Keratinocyte (primary cell): ENCODE data around the gene MAST1.
"Not testable (repeated sequence)": the region's sequence is repeated elsewhere in the genome, so short reads cannot be mapped to it uniquely, and the experiment has no call there.

ENCODE experiments used
- EZH2 ChIP-seq: IDR thresholded peaks from one replicate; pipeline ENCODE4 v1.6.1; 2012; ENCODE audit warnings: inconsistent platforms, mild to moderate bottlenecking, low read length, moderate library complexity
- TF ChIP-seq, protein P1 (sequence below), 3 experiments: IDR thresholded peaks in 1 of 3; conservative IDR thresholded peaks in 1 of 3; optimal IDR thresholded peaks in 1 of 3; 2 replicates in 2 of 3; 3 replicates in 1 of 3; pipeline versions ENCODE3 to v1.5.1; 2011; ENCODE audit warnings: low read length in 3 of 3, mild to moderate bottlenecking in 3 of 3, moderate library complexity in 2 of 3, control low read depth in 1 of 3, inconsistent platforms in 1 of 3; ENCODE audit not compliant: insufficient read depth in 2 of 3; ENCODE audit errors: extremely low read depth in 1 of 3

DNA sequence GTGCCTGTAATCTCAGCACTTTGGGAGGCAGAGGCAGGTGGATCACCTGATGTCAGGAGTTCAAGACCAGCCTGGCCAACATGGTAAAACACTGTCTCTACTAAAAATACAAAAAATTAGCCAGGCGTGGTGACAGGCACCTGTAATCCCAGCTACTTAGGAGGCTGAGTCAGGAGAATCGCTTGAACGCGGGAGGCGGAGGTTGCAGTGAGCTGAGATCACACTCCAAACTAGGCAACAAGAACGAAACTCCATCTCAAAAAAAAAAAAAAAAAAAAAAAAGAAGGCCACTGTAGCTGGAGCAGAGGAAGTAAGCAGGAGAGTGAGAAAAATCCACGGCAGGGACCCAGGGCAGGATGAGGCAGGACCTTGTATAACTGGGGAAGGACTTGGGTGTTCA, 8.3 kb downstream of the MAST1 start:
- not testable (repeated sequence) for TF ChIP-seq EZH2
- TF ChIP-seq, protein P1, sequence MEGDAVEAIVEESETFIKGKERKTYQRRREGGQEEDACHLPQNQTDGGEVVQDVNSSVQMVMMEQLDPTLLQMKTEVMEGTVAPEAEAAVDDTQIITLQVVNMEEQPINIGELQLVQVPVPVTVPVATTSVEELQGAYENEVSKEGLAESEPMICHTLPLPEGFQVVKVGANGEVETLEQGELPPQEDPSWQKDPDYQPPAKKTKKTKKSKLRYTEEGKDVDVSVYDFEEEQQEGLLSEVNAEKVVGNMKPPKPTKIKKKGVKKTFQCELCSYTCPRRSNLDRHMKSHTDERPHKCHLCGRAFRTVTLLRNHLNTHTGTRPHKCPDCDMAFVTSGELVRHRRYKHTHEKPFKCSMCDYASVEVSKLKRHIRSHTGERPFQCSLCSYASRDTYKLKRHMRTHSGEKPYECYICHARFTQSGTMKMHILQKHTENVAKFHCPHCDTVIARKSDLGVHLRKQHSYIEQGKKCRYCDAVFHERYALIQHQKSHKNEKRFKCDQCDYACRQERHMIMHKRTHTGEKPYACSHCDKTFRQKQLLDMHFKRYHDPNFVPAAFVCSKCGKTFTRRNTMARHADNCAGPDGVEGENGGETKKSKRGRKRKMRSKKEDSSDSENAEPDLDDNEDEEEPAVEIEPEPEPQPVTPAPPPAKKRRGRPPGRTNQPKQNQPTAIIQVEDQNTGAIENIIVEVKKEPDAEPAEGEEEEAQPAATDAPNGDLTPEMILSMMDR (optimal IDR thresholded peaks at IDR 0.05 in 1 of 3, IDR thresholded peaks at IDR 0.05 in 1 of 3, conservative IDR thresholded peaks at IDR 0.05 in 1 of 3; ENCODE audit: extremely low read depth in 1 of 3, insufficient read depth in 2 of 3, low read length in 3 of 3): not testable (repeated sequence)
